Endothelial cell of umbilical vein (primary cell): ENCODE results near the gene NOX5. TPM values are rescaled to one million over a fixed set of nuclear protein-coding genes. Genes with fewer than 3 reads are reported as not detected.

Experiments used
- BruUV-seq: library from RNA; stranded (reverse); fragments of 400-500 nt; replicated peaks from 2 replicates; lab custom pipeline; 2021; lab: Mats Ljungman, UMichigan
- CTCF ChIA-PET: fragments of 300-600, 350-600 bp; sonication (Branson Sonifier 250); formaldehyde crosslinking; loops from one replicate; lab custom pipeline; 2021; ENCODE audit warnings: antibody characterized with exemption, inconsistent platforms; lab: Charles Lee
- POLR2A ChIA-PET: fragments of 300-600, 350-600 bp; sonication (Branson Sonifier 250); formaldehyde crosslinking; loops from one replicate; lab custom pipeline; 2021; ENCODE audit warnings: antibody characterized with exemption, inconsistent platforms; lab: Charles Lee
- DNase-seq: peaks from one replicate; pipeline ENCODE4 v3.0.0-alpha.2; 2011; ENCODE audit warnings: low read depth, low spot score
- FAIRE-seq: peaks from 2 replicates; lab custom pipeline; 2011; peaks lifted over from hg19 to GRCh38; lab: Jason Lieb, UNC
- H2AFZ ChIP-seq: 2 replicates; pipeline ENCODE4 v1.6.0; 2012; ENCODE audit warnings: low read depth, low read length, control low read depth, inconsistent platforms
- H3K27ac ChIP-seq: 2 replicates; pipeline ENCODE4 v1.5.1; 2011; ENCODE audit warnings: low read depth, mild to moderate bottlenecking, control low read depth, low read length, moderate library complexity; ENCODE audit not compliant: insufficient read depth
- H3K27me3 ChIP-seq, 2 experiments: 2 replicates each; pipeline versions ENCODE4 v1.6.0 to v1.6.1; 2011; ENCODE audit warnings: low read length in 2 of 2, mixed read lengths in 1 of 2; ENCODE audit not compliant: control insufficient read depth in 2 of 2, insufficient read depth in 2 of 2
- H3K36me3 ChIP-seq, 2 experiments: 2 replicates in 1 of 2; 3 replicates in 1 of 2; pipeline ENCODE4 v1.5.1; 2011; ENCODE audit warnings: low read length in 2 of 2, mild to moderate bottlenecking in 1 of 2, moderate library complexity in 1 of 2; ENCODE audit not compliant: control insufficient read depth in 2 of 2, insufficient read depth in 2 of 2; ENCODE audit errors: extremely low read depth in 1 of 2
- H3K4me1 ChIP-seq: 3 replicates; pipeline ENCODE4 v1.5.1; 2011; ENCODE audit warnings: mild to moderate bottlenecking, low read length; ENCODE audit not compliant: control insufficient read depth, insufficient read depth; ENCODE audit errors: extremely low read depth
- H3K4me2 ChIP-seq: 2 replicates; pipeline ENCODE4 v1.6.1; 2011; ENCODE audit warnings: low read length, control low read depth, mixed read lengths; ENCODE audit not compliant: insufficient read depth
- H3K4me3 ChIP-seq, 3 experiments: fragments of 200-600 bp in 1 of 3; sonication (generic), shearing (Covaris generic) in 1 of 3; replicated peaks in 1 of 3; 2 replicates each; pipeline ENCODE4 v1.5.1; 2011 to 2016; ENCODE audit warnings: control low read depth in 3 of 3, low read length in 3 of 3, mild to moderate bottlenecking in 2 of 3, inconsistent platforms in 1 of 3, low read depth in 1 of 3, moderate library complexity in 1 of 3; ENCODE audit not compliant: insufficient read depth in 1 of 3
- H3K79me2 ChIP-seq: 2 replicates; pipeline ENCODE4 v1.6.0; 2012; ENCODE audit warnings: low read length, inconsistent platforms; ENCODE audit not compliant: control insufficient read depth, insufficient read depth
- H3K9ac ChIP-seq: replicated peaks from 2 replicates; pipeline ENCODE3; 2011; ENCODE audit warnings: low read length, control low read depth; ENCODE audit not compliant: insufficient read depth; ENCODE audit errors: extremely low read depth
- H3K9me1 ChIP-seq: replicated peaks from 3 replicates; pipeline ENCODE4 v1.6.0; 2011; ENCODE audit warnings: mild to moderate bottlenecking, low read length; ENCODE audit not compliant: control insufficient read depth, insufficient read depth; ENCODE audit errors: extremely low read depth
- H3K9me3 ChIP-seq: replicated peaks from 2 replicates; pipeline ENCODE4 v1.5.1; 2012; ENCODE audit warnings: low read length, inconsistent platforms; ENCODE audit not compliant: control insufficient read depth, insufficient read depth
- H4K20me1 ChIP-seq: replicated peaks from 2 replicates; pipeline ENCODE3; 2011; ENCODE audit warnings: mild to moderate bottlenecking, low read length; ENCODE audit not compliant: control insufficient read depth, insufficient read depth; ENCODE audit errors: extremely low read depth
- EZH2 ChIP-seq: IDR thresholded peaks from 2 replicates; pipeline ENCODE4 v1.6.1; 2012; ENCODE audit warnings: borderline replicate concordance, low read depth, mild to moderate bottlenecking, moderate library complexity, low read length, inconsistent platforms; ENCODE audit not compliant: severe bottlenecking
- FOS ChIP-seq: IDR thresholded peaks from 2 replicates; pipeline ENCODE4 v1.6.1; 2011; ENCODE audit warnings: mild to moderate bottlenecking, low read length, moderate library complexity, borderline replicate concordance; ENCODE audit not compliant: insufficient read depth
- GATA2 ChIP-seq: IDR thresholded peaks from 2 replicates; pipeline ENCODE4 v1.7.0; 2011; ENCODE audit warnings: low read depth, mild to moderate bottlenecking, moderate library complexity, mixed read lengths, low read length; ENCODE audit not compliant: insufficient read length, insufficient read depth
- JUN ChIP-seq: IDR thresholded peaks from 2 replicates; pipeline ENCODE4 v1.6.1; 2011; ENCODE audit warnings: borderline replicate concordance, low read depth; ENCODE audit not compliant: insufficient read length, insufficient read depth
- MYC ChIP-seq: IDR thresholded peaks from one replicate; pipeline ENCODE4 v1.6.1; 2011; ENCODE audit warnings: mild to moderate bottlenecking, low read depth, low read length
- POLR2A ChIP-seq: IDR thresholded peaks from 2 replicates; pipeline ENCODE4 v1.6.1; 2012; ENCODE audit warnings: low read depth, mild to moderate bottlenecking, control low read depth, low read length
- POLR2AphosphoS5 ChIP-seq: IDR thresholded peaks from 2 replicates; pipeline ENCODE4 v1.6.1; 2012; ENCODE audit warnings: low read depth, mild to moderate bottlenecking, control low read depth, low read length, moderate library complexity; ENCODE audit not compliant: insufficient read depth
- dilution Hi-C: fragments of 300-500 bp; cut with MboI; formaldehyde crosslinking; loops from one replicate; pipeline ENCODE4 v1.15.0; 2019; ENCODE audit warnings: low sequenced_read_pairs; ENCODE audit not compliant: extremely low pct_ligation_motif_present
- intact Hi-C: fragments of 100-400 bp; cut with micrococcal nuclease; formaldehyde crosslinking; loops from one replicate; pipeline ENCODE4 v1.10.0; 2022
- polyA plus RNA-seq, 4 experiments: library from polyadenylated mRNA; depleted of rRNA in 3 of 4; stranded (reverse) in 3 of 4; unstranded in 1 of 4; fragments of >200 nt; gene quantifications; 2 replicates each; pipeline versions ENCODE4 v1.2.1 to v1.2.3, GENCODE V29; 2011 to 2012; ENCODE audit warnings: missing spikeins in 1 of 4
- total RNA-seq: library from RNA; stranded (reverse); gene quantifications from 2 replicates; pipeline ENCODE4 v1.2.3, GENCODE V29; 2021
- TF ChIP-seq, protein P1 (sequence below): IDR thresholded peaks from 2 replicates; pipeline ENCODE4 v1.6.1; 2011; ENCODE audit not compliant: insufficient read depth, insufficient read length
- TF ChIP-seq, protein P2 (sequence below), 2 donors: IDR thresholded peaks; 1 replicate in 1 of 2; 2 replicates in 1 of 2; pipeline ENCODE4 v1.5.1; 2011; ENCODE audit warnings: low read length in 2 of 2, mild to moderate bottlenecking in 2 of 2, moderate library complexity in 2 of 2, control low read depth in 1 of 2, inconsistent platforms in 1 of 2, low read depth in 1 of 2; ENCODE audit not compliant: insufficient read depth in 1 of 2; ENCODE audit errors: extremely low read depth in 1 of 2

NOX5 gene
- total and polyA plus RNA-seq, 2 donors (not counting 3 experiments of a cell fraction or from before 2014, with no cell fraction given), result 0.08 TPM; not detected in 1

DNA sequence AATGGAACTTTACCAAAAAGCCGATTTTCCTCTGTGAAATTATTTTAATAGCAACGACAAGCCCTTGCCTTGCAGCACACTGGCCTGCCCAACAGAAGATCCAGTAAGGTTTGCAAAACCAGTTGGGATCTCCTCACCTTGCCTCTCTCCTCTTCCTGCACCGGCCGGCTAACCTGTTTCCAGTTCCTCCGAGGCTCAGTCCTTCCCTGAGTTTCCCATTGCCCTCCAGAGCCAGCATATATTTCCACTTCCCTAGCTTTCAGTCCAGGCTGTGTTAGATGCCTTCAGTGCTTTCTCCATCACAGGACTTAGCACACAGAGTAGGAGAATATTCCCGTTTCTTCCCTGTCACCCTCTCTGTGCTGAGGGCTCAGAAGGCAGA lies 60.3 kb downstream of the NOX5 start:
- FAIRE-seq (peak; percentile 62), DNase-seq (peak; percentile 30)
- Histone ChIP-seq H2AFZ (peak overlapping the region; percentile 90), H3K4me1 (peaks cover 6% of the 10 kb centered on the region), H3K9me1 (no peaks in the 10 kb centered on the region), H3K36me3 (no peaks in the 10 kb centered on the region), H3K4me2 (peak overlapping the region; percentile 87), H3K27me3 (no peaks in the 10 kb centered on the region), H3K9ac (peak overlapping the region; percentile 81), H3K79me2 (no peaks in the 10 kb centered on the region), H3K27ac (peak overlapping the region; percentile 34), H3K4me3 (peak overlapping the region in 2 of 3 experiments; percentile 56 to 58), H4K20me1 (no peaks in the 10 kb centered on the region), H3K9me3 (no peaks in the 10 kb centered on the region)
- dilution Hi-C loops (no loop called here), intact Hi-C loops (loop anchor here (1.0 kb wide), 2 partner anchors 79 to 85 kb away; partner anchors contain the start of gene GLCE)
- ChIA-PET POLR2A (interaction anchor here (1.1 kb wide), 1 partner anchor 79 kb away, joined by 4 read pairs; no protein-coding TSS in a partner anchor), CTCF (interaction anchor here (0.7 to 2.1 kb wide), 6 partner anchors 16 to 190 kb away, joined by 3 to 6 read pairs (median 4); partner anchors contain the start of gene GLCE)
- TF ChIP-seq, protein P1, sequence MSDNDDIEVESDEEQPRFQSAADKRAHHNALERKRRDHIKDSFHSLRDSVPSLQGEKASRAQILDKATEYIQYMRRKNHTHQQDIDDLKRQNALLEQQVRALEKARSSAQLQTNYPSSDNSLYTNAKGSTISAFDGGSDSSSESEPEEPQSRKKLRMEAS, result no peak
- BruUV-seq, result TSS peak; percentile 30

DNA sequence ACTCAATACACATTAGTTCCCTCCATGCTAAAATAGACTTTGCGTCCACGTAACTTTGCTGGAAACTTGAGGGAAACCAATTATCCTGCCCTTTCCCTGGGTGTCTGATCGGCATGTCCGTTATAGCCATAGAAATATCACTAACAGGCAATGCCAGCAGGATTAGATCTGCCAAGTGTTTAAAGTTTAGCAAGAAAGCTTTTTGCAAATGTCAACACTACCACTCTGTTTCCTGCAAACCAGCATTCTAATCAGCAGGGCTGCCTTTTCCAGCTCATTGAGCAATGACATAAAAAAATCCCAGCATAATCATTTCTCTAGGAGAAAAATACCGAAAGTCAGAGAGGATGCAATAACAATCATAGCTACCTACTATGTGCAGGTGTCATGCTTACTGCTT lies 60.9 kb downstream of the NOX5 start:
- intact Hi-C loops, result no loop called here
- H3K4me1 ChIP-seq, result peaks cover 10% of the 10 kb centered on the region
- dilution Hi-C loops, result no loop called here
- no peak overlapping the region for H3K4me3 ChIP-seq
- H2AFZ ChIP-seq, result no peak overlapping the region
- ChIA-PET CTCF (interaction anchor here (0.9 to 2.1 kb wide), 5 partner anchors 64 to 190 kb away, joined by 3 to 6 read pairs (median 4); partner anchors contain the start of gene GLCE), POLR2A (no interaction called here)
- H3K9ac ChIP-seq, result no peak overlapping the region
- FAIRE-seq, result no peak
- H3K27me3 ChIP-seq, result no peaks in the 10 kb centered on the region
- no peaks in the 10 kb centered on the region for H3K36me3 ChIP-seq
- no peaks in the 10 kb centered on the region for H3K9me3 ChIP-seq
- no peaks in the 10 kb centered on the region for H3K79me2 ChIP-seq
- TF ChIP-seq, protein P2, sequence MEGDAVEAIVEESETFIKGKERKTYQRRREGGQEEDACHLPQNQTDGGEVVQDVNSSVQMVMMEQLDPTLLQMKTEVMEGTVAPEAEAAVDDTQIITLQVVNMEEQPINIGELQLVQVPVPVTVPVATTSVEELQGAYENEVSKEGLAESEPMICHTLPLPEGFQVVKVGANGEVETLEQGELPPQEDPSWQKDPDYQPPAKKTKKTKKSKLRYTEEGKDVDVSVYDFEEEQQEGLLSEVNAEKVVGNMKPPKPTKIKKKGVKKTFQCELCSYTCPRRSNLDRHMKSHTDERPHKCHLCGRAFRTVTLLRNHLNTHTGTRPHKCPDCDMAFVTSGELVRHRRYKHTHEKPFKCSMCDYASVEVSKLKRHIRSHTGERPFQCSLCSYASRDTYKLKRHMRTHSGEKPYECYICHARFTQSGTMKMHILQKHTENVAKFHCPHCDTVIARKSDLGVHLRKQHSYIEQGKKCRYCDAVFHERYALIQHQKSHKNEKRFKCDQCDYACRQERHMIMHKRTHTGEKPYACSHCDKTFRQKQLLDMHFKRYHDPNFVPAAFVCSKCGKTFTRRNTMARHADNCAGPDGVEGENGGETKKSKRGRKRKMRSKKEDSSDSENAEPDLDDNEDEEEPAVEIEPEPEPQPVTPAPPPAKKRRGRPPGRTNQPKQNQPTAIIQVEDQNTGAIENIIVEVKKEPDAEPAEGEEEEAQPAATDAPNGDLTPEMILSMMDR (IDR thresholded peaks at IDR 0.05; ENCODE audit: extremely low read depth in 1 of 2, insufficient read depth in 1 of 2, low read depth in 1 of 2, low read length in 2 of 2), result no peak
- TF ChIP-seq GATA2, result no peak
- TF ChIP-seq, protein P1, result no peak
- no peak for TF ChIP-seq MYC
- no peak for TF ChIP-seq FOS
- no peak for TF ChIP-seq POLR2A
- TF ChIP-seq EZH2, result no peak
- TF ChIP-seq JUN, result no peak
- TF ChIP-seq POLR2AphosphoS5, result no peak
- BruUV-seq, result no TSS peak
- H3K4me2 ChIP-seq, result no peak overlapping the region
- H3K27ac ChIP-seq, result no peak overlapping the region
- DNase-seq, result no peak
- no peaks in the 10 kb centered on the region for H4K20me1 ChIP-seq
- no peaks in the 10 kb centered on the region for H3K9me1 ChIP-seq
